ENCODE results near the gene RAB37. TPM values are rescaled to one million over a fixed set of nuclear protein-coding genes. Genes with fewer than 3 reads are reported as not detected.
A peak's percentile ranks its signal among the peaks of the same experiment; 100 is the strongest.

The RAB37 gene
- polyA plus RNA-seq, 1 of the 3 experiments (the other 2 are of a cell fraction) = 0.25 TPM

DNA sequence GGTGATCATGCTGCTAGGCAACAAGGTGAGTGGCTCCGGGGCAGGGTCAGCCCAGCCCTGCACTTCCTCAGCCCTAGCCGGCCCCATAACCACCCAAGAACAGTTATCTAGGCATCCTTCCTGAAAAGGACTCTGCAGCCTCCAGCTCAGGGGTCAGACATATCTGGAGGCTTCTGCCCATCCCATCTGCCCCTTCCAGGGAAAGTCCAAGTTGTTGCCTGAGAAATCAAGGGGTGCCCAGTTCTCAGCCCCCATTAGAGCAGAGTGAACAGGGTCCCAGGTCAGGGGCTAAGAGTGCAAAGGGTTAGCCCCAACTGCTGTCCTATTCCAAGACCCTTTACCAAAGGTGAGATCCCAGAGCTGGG lies 7.3 kb downstream of the RAB37 start:
- DNase-seq = no peak
- no peaks in the 10 kb centered on the region for H4K20me1 ChIP-seq (ENCODE audit: insufficient read depth)
- 52% methylated on average over 2 of the region's 2 CpGs for WGBS (ENCODE audit: low lambda C conversion rate)
- no peak overlapping the region for H3K9ac ChIP-seq
- H3K27me3 ChIP-seq (ENCODE audit: insufficient read depth) = no peaks in the 10 kb centered on the region; the same call in 1 of the 2 replicates
- peaks cover 14% of the 10 kb centered on the region for H3F3A ChIP-seq (replicated peaks; ENCODE audit: insufficient read depth)
- H3K36me3 ChIP-seq (replicated peaks in 1 of 2; ENCODE audit: control insufficient read depth in 1 of 2, insufficient read depth in 2 of 2, low read length in 1 of 2) = no peaks in the 10 kb centered on the region
- H3K4me2 ChIP-seq = no peak overlapping the region
- peak overlapping the region in 1 of 2 experiments; percentile 4; a peak in 1 of 4 replicates for H3K4me3 ChIP-seq (ENCODE audit: low read depth in 2 of 2, low read length in 1 of 2)
- H3K79me2 ChIP-seq (ENCODE audit: insufficient read depth) = peaks cover 5% of the 10 kb centered on the region; the same call in 1 of the 2 replicates
- H3K9me2 ChIP-seq = no peaks in the 10 kb centered on the region
- CTCF ChIA-PET = interaction anchor here (0.6 to 21.6 kb wide), 27 partner anchors 8 to 1336 kb away, joined by 3 to 1361 read pairs (median 4); partner anchors contain the start of genes CD300H, GRIN2C and NAT9
- TF ChIP-seq SMC3 (IDR thresholded peaks at IDR 0.05; ENCODE audit: low read depth, low read length) (no peak), FOSL2 (IDR thresholded peaks at IDR 0.05; ENCODE audit: borderline replicate concordance, low read depth) (no peak), POLR2AphosphoS5 (IDR thresholded peaks at IDR 0.05; ENCODE audit: low read depth, low read length) (no peak), RCOR1 (IDR thresholded peaks at IDR 0.05; ENCODE audit: low read length) (no peak), RXRA (IDR thresholded peaks at IDR 0.05; ENCODE audit: borderline replicate concordance, low read depth) (no peak), TEAD4 (IDR thresholded peaks at IDR 0.05; ENCODE audit: borderline replicate concordance, insufficient read depth) (no peak), JUND (IDR thresholded peaks at IDR 0.05) (no peak), TCF12 (IDR thresholded peaks at IDR 0.05) (no peak), GATA2 (CRISPR knock-in tag; IDR thresholded peaks at IDR 0.05) (no peak), RAD21 (IDR thresholded peaks at IDR 0.05; ENCODE audit: low read length) (no peak), GABPA (IDR thresholded peaks at IDR 0.05; ENCODE audit: low read depth) (no peak), EP300 (IDR thresholded peaks at IDR 0.05; ENCODE audit: borderline replicate concordance in 1 of 2, low read depth in 1 of 2, low read length in 1 of 2) (no peak)
- TF ChIP-seq, protein P1, sequence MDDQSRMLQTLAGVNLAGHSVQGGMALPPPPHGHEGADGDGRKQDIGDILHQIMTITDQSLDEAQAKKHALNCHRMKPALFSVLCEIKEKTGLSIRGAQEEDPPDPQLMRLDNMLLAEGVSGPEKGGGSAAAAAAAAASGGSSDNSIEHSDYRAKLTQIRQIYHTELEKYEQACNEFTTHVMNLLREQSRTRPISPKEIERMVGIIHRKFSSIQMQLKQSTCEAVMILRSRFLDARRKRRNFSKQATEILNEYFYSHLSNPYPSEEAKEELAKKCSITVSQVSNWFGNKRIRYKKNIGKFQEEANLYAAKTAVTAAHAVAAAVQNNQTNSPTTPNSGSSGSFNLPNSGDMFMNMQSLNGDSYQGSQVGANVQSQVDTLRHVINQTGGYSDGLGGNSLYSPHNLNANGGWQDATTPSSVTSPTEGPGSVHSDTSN (IDR thresholded peaks at IDR 0.05) = no peak
- TF ChIP-seq, protein P2, sequence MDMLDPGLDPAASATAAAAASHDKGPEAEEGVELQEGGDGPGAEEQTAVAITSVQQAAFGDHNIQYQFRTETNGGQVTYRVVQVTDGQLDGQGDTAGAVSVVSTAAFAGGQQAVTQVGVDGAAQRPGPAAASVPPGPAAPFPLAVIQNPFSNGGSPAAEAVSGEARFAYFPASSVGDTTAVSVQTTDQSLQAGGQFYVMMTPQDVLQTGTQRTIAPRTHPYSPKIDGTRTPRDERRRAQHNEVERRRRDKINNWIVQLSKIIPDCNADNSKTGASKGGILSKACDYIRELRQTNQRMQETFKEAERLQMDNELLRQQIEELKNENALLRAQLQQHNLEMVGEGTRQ (IDR thresholded peaks at IDR 0.05; ENCODE audit: borderline replicate concordance, low read depth, low read length) = no peak
- TF ChIP-seq, protein P3, sequence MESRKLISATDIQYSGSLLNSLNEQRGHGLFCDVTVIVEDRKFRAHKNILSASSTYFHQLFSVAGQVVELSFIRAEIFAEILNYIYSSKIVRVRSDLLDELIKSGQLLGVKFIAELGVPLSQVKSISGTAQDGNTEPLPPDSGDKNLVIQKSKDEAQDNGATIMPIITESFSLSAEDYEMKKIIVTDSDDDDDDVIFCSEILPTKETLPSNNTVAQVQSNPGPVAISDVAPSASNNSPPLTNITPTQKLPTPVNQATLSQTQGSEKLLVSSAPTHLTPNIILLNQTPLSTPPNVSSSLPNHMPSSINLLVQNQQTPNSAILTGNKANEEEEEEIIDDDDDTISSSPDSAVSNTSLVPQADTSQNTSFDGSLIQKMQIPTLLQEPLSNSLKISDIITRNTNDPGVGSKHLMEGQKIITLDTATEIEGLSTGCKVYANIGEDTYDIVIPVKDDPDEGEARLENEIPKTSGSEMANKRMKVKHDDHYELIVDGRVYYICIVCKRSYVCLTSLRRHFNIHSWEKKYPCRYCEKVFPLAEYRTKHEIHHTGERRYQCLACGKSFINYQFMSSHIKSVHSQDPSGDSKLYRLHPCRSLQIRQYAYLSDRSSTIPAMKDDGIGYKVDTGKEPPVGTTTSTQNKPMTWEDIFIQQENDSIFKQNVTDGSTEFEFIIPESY (IDR thresholded peaks at IDR 0.05; ENCODE audit: borderline replicate concordance, low read depth) = no peak
- TF ChIP-seq, protein P4, sequence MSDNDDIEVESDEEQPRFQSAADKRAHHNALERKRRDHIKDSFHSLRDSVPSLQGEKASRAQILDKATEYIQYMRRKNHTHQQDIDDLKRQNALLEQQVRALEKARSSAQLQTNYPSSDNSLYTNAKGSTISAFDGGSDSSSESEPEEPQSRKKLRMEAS (IDR thresholded peaks at IDR 0.05; ENCODE audit: low read depth) = no peak
- TF ChIP-seq, protein P5, sequence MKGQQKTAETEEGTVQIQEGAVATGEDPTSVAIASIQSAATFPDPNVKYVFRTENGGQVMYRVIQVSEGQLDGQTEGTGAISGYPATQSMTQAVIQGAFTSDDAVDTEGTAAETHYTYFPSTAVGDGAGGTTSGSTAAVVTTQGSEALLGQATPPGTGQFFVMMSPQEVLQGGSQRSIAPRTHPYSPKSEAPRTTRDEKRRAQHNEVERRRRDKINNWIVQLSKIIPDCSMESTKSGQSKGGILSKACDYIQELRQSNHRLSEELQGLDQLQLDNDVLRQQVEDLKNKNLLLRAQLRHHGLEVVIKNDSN (IDR thresholded peaks at IDR 0.05; ENCODE audit: borderline replicate concordance, low read depth) = no peak
- no peak overlapping the region for H2AFZ ChIP-seq (ENCODE audit: low read depth)
- H3K4me1 ChIP-seq (ENCODE audit: control insufficient read depth in 1 of 2, insufficient read depth in 2 of 2, low read depth in 1 of 2, low read length in 1 of 2) = peaks cover 0 to 4% of the 10 kb centered on the region in 2 experiments; a peak in 1 of 4 replicates
- POLR2A ChIA-PET = interaction anchor here (3.1 kb wide), 1 partner anchor 26 kb away, joined by 20 read pairs; no protein-coding TSS in a partner anchor
- no peak overlapping the region for H3K27ac ChIP-seq (ENCODE audit: low read depth in 2 of 2, low read length in 1 of 2)
- H3K9me3 ChIP-seq = no peaks in the 10 kb centered on the region

Data from SK-N-SH (cell line).